ENCODE measurements around the gene SPAG9.
"Not testable (repeated sequence)": the region's sequence is repeated elsewhere in the genome, so short reads cannot be mapped to it uniquely, and the experiment has no call there.

Gene SPAG9

DNA sequence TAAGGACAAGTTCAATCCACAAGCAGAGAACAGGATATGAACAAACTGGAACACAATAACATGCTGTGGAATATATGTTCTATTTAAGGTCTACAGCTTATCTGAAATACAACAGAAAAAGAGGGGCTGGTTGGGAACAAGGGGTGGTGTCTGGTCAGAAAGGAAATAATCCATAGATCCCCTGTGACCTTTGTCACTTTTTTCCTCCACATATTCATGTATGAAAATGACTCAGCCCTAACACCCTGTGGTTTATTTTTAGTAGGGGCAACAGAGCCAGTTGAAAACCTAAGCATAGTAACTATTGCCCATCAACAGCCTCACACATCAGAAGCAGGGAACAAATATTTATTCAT lies 12.3 kb upstream of the SPAG9 start:
- no peak for DNase-seq (ENCODE audit: low spot score)

GRCh38 chr17:51128076-51128475 lies 7.4 kb upstream of the SPAG9 start:
- no peak for DNase-seq (ENCODE audit: low spot score)

GRCh38 chr17:51124640-51125503 lies 4.2 kb upstream of the SPAG9 start:
- DNase-seq (ENCODE audit: low spot score), result no peak

DNA sequence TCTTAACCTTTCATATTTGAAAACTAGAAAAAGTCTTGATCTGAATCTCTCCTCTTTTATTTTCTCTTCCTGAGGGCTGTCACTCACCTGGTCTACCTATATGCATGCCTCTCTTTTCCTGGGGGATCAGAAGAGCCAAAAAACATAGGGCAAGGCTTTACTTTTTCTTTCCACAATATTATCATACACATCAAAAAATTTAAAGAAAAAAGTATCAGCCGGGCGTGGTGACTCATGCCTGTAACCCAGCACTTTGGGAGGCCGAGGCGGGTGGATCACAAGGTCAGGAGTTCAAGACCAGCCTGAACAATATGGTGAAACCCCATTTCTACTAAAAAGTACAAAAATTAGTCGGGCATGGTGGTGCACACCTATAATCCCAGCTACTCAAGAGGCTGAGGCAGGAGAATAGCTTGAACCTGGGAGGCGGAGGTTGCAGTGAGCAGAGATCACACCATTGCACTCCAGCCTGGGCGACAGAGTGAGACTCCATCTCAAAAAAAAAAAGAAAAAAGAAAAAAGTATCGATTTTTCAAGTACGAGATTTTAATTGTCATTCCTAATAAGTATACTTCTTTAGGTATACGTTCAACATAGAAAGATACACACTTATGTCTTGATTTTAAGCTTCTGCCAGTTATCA lies 1.9 kb upstream of the SPAG9 start:
- DNase-seq (ENCODE audit: low spot score), result not testable (repeated sequence)

DNA sequence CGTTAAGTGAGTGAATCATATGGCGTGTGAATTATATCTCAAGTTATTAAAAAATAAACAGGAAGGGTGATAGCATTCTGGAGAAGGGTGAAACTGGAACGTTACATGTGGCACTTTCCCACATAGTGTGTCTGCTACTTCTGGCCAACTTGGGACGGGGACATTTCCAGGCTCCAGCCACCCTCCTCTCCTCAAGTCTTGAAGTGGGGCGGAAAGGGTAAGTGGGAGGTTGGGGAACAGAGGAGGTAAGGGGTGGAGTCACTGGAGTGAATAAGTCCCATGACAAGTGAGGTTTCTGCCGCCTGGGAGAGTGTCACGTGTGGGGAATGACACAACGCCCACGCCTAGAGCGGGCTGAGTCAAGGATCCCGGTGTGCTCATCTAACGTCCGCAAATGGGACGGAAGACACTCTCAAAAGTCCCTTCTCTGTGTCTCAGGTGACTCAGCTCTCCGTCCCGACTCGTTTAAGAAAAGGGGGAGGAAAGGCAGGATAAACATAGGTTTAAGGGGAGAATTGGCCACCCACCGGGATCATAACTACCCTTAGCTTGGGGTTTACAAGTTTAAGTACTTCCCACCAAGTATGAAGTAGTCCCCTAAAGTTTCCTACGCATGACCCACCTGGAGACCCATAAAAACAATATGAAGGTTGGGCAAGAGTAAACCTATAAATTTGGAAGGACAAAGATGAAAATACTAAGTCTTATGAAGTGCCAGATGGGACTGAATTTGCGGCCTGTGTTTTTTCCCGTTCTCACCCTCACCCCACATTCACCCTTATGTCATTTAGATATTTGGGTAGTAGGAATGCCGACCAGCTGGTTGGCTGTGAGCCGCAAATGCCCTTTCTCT lies 1.2 kb upstream of the SPAG9 start:
- DNase-seq (ENCODE audit: low spot score), result peak; percentile 56

GRCh38 chr17:51120357-51120738 lies 320 bp downstream of the SPAG9 start:
- DNase-seq (ENCODE audit: low spot score), result peak; percentile 83

GRCh38 chr17:51119415-51120356 lies 982 bp downstream of the SPAG9 start:
- peak; percentile 39 for DNase-seq (ENCODE audit: low spot score)

DNA sequence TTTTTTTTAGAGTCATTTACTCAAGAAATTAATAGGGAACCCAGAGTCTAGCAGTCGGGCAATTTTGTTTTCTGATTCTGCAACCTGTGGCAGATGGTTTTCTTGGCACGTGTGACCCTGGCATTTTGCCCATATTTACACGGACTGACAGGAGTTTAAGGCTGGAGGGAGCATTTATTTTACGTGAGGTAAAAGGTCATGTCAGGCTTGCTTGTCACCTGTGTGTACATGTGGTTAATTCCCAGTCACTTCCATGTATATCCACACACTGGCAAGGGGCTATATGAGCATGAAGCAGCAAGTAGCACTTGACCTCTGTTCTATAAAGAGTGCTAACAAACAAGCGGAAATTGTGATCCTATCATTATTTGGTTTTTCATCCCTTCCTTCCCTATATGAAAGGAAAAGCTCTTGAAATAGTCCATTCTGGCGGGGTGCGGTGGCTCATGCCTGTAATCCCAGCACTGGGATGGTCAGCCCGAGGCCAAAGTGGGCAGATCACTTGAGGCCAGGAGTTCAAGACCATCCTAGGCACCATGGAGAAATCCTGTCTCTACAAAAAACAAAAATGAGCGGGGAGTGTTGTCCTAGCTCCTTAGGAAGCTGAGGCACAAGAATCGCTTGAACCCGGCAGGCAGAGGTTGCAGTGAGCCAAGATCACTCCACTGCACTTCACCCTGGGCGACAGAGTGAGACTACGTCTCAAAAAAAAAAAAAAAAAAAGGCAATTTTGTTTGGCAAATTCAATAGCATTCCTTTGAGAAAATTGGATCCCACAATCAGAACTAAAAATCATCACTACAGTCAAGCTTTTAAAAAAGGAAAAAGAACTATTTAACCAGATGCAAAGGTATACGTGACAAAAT lies 2.1 kb downstream of the SPAG9 start:
- DNase-seq (ENCODE audit: low spot score), result no peak

DNA sequence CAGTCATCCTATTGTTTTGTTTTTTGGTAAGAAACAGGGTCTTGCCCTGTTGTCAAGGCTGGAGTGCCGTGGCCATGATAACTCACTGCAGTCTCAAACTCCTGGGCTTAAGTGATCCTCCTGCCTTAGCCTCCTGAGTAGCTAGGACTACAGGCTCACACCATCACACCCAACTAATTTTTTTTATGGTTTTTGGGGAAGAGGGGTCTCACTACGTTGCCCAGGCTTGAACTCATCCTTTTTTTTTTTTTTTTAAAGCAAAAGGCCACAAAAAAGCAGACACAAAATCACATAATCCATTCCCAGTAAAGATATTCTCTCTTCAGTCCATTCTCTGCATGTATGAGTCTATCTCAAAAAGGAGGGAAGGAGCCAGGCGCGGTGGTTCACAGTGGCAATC lies 5.5 kb downstream of the SPAG9 start:
- DNase-seq (ENCODE audit: low spot score), result no peak

DNA sequence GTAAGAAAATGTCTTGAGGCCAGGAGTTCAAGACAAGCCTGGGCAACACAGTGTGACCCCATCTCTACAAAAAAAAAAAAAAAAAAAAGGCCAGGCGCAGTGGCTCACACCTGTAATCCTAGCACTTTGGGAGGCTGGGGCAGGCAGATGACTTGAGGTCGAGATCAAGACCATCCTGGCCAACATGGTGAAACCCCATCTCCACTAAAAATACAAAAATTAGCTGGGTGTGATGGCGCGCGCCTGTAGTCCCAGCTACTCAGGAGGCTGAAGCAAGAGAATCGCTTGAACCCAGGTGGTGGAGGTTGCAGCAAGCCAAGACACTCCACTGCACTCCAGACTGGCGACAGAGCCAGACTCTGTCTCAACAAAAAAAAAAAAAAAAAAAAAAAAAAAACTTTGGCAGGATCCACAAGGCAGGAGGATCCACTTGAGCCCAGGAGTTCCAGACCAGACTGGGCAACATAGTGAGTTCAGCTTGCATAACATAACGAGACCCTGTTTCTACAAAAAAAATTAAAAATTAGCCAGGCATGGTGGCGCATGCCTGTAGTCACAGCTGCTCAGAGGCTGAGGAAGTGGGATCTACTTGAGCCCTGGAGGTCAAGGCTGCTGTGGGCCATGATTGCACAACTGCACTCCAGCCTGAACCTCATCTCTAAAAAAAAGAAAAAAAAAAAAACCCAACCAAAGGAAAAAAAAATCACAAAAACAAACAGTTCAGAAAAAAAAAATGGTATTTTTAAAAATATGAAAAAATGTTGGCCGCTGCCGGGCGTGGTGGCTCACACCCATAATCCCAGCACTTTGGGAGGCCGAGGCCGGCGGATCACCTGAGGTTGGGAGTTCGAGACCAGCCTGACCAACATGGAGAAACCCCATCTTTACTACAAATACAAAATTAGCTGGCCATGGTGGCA lies 8.1 kb downstream of the SPAG9 start:
- DNase-seq (ENCODE audit: low spot score), result not testable (repeated sequence)

DNA sequence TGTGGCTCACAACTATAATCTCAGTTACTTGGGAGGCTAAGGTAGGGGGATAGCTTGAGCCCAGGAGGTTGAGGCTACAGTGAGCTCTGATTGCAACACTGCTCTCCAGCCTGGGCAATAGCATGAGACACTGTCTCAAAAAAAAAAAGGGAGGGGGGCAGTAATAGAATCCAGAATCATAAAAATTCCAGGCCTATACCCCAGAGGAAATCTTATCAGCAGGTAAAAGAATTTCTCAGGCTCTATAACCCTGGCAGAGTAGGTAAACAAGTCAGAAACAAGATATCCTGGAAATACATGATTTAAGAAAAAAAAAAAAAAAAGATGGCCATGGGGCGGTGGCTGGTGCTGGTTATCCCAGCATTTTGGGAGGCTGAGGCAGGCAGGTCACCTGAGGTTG lies 12.9 kb downstream of the SPAG9 start:
- no peak for DNase-seq (ENCODE audit: low spot score)

- no peak for DNase-seq (ENCODE audit: low spot score)
These were observed 17.2 kb downstream of the SPAG9 start for GRCh38 chr17:51103451-51103850.

DNA sequence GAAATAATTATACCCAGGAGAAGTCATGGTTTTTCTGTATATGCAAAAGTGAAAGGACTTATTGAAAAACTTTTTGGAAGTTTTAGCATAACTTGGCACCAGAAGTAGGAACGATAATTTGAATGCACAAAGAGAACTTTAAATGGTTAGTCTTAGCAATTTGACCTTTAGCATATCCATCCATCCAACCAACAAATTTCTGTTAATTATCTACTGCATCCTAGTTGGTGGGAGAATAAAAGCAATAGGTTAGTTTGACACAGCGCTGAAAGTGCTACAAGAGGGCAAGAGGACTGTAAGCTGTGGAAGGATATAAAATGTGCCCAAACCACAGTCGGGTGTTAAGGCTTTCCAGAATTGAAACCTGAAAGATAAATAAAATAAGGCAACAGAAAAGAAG lies 17.6 kb downstream of the SPAG9 start:
- no peak for DNase-seq (ENCODE audit: low spot score)

DNA sequence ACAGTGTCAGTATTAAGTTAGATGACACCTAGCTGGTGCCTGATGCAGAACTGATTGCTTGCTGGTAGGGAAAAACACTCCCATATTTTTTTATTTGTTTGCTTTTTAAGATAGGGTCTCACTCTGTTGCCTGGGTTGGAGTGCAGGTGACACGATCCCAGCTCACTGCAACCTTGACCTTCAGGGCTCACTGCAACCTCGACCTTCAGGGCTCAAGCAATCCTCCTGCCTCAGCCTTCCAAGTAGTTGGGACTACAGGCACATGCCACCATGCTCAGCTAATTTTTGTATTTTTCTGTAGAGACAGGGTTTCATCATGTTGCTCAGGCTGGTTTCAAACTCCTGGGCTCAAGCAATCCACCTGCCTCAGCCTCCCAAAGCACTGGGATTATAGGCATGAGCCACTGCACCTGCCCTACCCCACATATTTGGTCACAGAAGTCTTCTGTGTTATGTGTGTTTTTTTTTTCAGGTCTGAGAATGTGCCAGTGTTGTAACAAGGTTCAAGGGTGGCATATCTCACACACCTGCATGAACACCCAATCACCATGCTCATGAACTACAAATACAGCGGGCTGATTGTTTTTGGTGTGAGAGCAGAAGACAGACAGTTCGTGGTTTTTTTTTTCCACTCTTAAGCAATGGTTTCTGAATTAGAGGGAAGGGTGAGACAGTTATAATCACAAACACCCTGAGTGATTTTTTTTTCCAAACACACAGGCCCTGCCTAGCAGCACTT lies 22.8 kb downstream of the SPAG9 start:
- no peak for DNase-seq (ENCODE audit: low spot score)

DNA sequence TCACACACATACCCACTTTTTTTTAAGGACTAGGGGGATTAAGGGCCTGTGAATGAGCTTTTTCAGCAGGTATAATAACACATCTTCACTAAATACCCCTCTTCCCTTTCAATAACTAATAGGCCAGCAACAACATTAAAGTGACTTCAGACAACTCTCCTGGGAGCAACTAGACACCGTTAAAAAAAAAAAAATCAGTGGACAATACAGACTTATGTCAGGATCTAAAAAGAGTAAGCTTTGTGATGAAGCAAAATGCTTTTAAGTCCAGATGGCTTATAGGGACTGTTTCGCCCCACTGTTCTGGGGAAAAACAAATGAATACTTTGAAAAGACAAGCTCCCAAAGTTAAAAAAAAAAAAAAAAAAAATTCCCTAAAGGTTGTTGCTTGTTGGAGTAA lies 29.0 kb downstream of the SPAG9 start:
- no peak for DNase-seq (ENCODE audit: low spot score)

DNA sequence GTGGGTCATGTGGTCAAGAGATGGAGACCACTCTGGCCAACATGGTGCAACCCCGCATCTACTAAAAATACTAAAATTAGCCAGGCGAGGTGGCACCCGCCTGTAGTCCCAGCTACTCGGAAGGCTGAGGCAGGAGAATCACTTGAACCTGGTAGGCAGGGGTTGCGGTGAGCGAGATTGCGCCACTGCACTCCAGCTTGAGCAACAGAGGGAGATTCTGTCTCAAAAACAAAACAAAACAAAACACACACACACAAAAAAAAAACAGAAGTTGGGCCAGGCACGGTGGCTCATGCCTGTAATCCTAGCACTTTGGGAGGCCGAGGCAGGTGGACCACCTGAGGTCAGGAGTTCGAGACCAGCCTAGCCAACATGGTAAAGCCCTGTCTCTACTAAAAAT lies 31.8 kb downstream of the SPAG9 start:
- not testable (repeated sequence) for DNase-seq (ENCODE audit: low spot score)

- no peak for DNase-seq (ENCODE audit: low spot score)
These were observed 32.4 kb downstream of the SPAG9 start for GRCh38 chr17:51088287-51088686.

GRCh38 chr17:51087072-51087757 lies 33.5 kb downstream of the SPAG9 start:
- no peak for DNase-seq (ENCODE audit: low spot score)
